HEK293 (cell line): ENCODE data around the gene CCM2.

Source experiments
- CTCF ChIA-PET: fragments of 350-600 bp; formaldehyde crosslinking; extraction: SDS; loops from one replicate; lab custom pipeline; 2021; ENCODE audit warnings: antibody characterized with exemption; lab: Yijun Ruan, JAX
- POLR2A ChIA-PET: fragments of 300-600 bp; formaldehyde crosslinking; extraction: SDS; loops from one replicate; lab custom pipeline; 2020; ENCODE audit warnings: antibody characterized with exemption, inconsistent platforms; lab: Yijun Ruan, JAX
- H3K27ac ChIP-seq: fragments of 200-500 bp; sonication (Bioruptor generic); 2 replicates; pipeline ENCODE4 v1.5.1; 2014; ENCODE audit warnings: low read depth, low read length, control low read depth, inconsistent platforms; ENCODE audit errors: extremely low read depth
- H3K36me3 ChIP-seq, 2 experiments: fragments of 200-500 bp in 1 of 2; sonication (Bioruptor generic) in 1 of 2; 1 replicate in 1 of 2; 2 replicates in 1 of 2; pipeline ENCODE4 v1.5.1; 2014 to 2017; ENCODE audit warnings: inconsistent platforms in 2 of 2, low read length in 2 of 2; ENCODE audit not compliant: control insufficient read depth in 2 of 2, insufficient read depth in 1 of 2
- H3K4me1 ChIP-seq: fragments of 200-500 bp; sonication (Bioruptor generic); 2 replicates; pipeline ENCODE4 v1.5.1; 2014; ENCODE audit warnings: mild to moderate bottlenecking, low read length, inconsistent platforms; ENCODE audit not compliant: control insufficient read depth, insufficient read depth
- H3K4me3 ChIP-seq: 2 replicates; pipeline ENCODE4 v1.5.1; 2011; ENCODE audit warnings: low read depth, mild to moderate bottlenecking, control low read depth, low read length, moderate library complexity
- H3K9me3 ChIP-seq: fragments of 200-500 bp; sonication (Bioruptor generic); 2 replicates; pipeline ENCODE4 v1.5.1; 2014; ENCODE audit warnings: low read depth, low read length, inconsistent platforms; ENCODE audit not compliant: control insufficient read depth, insufficient read depth
- GFI1B ChIP-seq: fragments of 450-650 bp; formaldehyde crosslinking; IDR thresholded peaks from 2 replicates; pipeline ENCODE4 v1.5.1; 2016; ENCODE audit warnings: missing biosample characterization, missing genetic modification characterization
- KLF1 ChIP-seq: fragments of 450-650 bp; formaldehyde crosslinking; IDR thresholded peaks from 2 replicates; pipeline ENCODE4 v1.5.1; 2016; ENCODE audit warnings: missing biosample characterization, missing genetic modification characterization
- MYNN ChIP-seq: fragments of 450-650 bp; formaldehyde crosslinking; IDR thresholded peaks from 2 replicates; pipeline ENCODE4 v1.5.1; 2016; ENCODE audit warnings: missing biosample characterization, missing genetic modification characterization, borderline replicate concordance
- OSR2 ChIP-seq: fragments of 450-650 bp; formaldehyde crosslinking; IDR thresholded peaks from 2 replicates; pipeline ENCODE4 v1.5.1; 2016; ENCODE audit warnings: missing biosample characterization, missing genetic modification characterization
- REPIN1 ChIP-seq: fragments of 450-650 bp; formaldehyde crosslinking; IDR thresholded peaks from 2 replicates; pipeline ENCODE4 v1.5.1; 2017; ENCODE audit warnings: missing biosample characterization, missing genetic modification characterization, low read depth
- ZFP37 ChIP-seq: fragments of 450-650 bp; formaldehyde crosslinking; IDR thresholded peaks from 2 replicates; pipeline ENCODE4 v1.5.1; 2016; ENCODE audit warnings: missing biosample characterization, missing genetic modification characterization
- ZIC2 ChIP-seq: fragments of 450-650 bp; formaldehyde crosslinking; IDR thresholded peaks from 2 replicates; pipeline ENCODE4 v1.5.1; 2016; ENCODE audit warnings: missing biosample characterization, missing genetic modification characterization
- ZNF132 ChIP-seq: fragments of 450-650 bp; formaldehyde crosslinking; IDR thresholded peaks from 2 replicates; pipeline ENCODE4 v1.5.1; 2017; ENCODE audit warnings: missing biosample characterization, missing genetic modification characterization, borderline replicate concordance
- ZNF175 ChIP-seq: fragments of 450-650 bp; formaldehyde crosslinking; IDR thresholded peaks from 2 replicates; pipeline ENCODE4 v1.5.1; 2016; ENCODE audit warnings: missing biosample characterization, missing genetic modification characterization
- ZNF221 ChIP-seq: fragments of 450-650 bp; formaldehyde crosslinking; IDR thresholded peaks from 2 replicates; pipeline ENCODE4 v1.5.1; 2017; ENCODE audit warnings: missing biosample characterization, missing genetic modification characterization, borderline replicate concordance
- ZNF248 ChIP-seq: fragments of 450-650 bp; formaldehyde crosslinking; IDR thresholded peaks from 2 replicates; pipeline ENCODE4 v1.5.1; 2017; ENCODE audit warnings: missing biosample characterization, missing genetic modification characterization
- ZNF335 ChIP-seq: fragments of 450-650 bp; formaldehyde crosslinking; conservative IDR thresholded peaks from 2 replicates; pipeline ENCODE4 v1.5.1; 2016; ENCODE audit warnings: missing biosample characterization, missing genetic modification characterization
- ZNF366 ChIP-seq: fragments of 450-650 bp; formaldehyde crosslinking; conservative IDR thresholded peaks from 2 replicates; pipeline ENCODE4 v1.5.1; 2016; ENCODE audit warnings: missing biosample characterization, missing genetic modification characterization
- ZNF514 ChIP-seq: fragments of 450-650 bp; formaldehyde crosslinking; IDR thresholded peaks from 2 replicates; pipeline ENCODE4 v1.5.1; 2016; ENCODE audit warnings: missing biosample characterization, missing genetic modification characterization
- ZNF555 ChIP-seq: fragments of 450-650 bp; formaldehyde crosslinking; conservative IDR thresholded peaks from 2 replicates; pipeline ENCODE4 v1.5.1; 2017; ENCODE audit warnings: missing biosample characterization, mild to moderate bottlenecking, missing genetic modification characterization, inconsistent platforms
- ZNF658 ChIP-seq: fragments of 450-650 bp; formaldehyde crosslinking; IDR thresholded peaks from 2 replicates; pipeline ENCODE4; 2016; ENCODE audit warnings: missing biosample characterization, missing genetic modification characterization
- ZNF677 ChIP-seq: fragments of 450-650 bp; IDR thresholded peaks from 2 replicates; pipeline ENCODE4 v1.5.0; 2018; ENCODE audit warnings: missing biosample characterization, mild to moderate bottlenecking, missing genetic modification characterization, moderate library complexity
- ZNF707 ChIP-seq: fragments of 450-650 bp; formaldehyde crosslinking; IDR thresholded peaks from 2 replicates; pipeline ENCODE4 v1.5.1; 2016; ENCODE audit warnings: missing biosample characterization, missing genetic modification characterization
- ZNF768 ChIP-seq: fragments of 450-650 bp; formaldehyde crosslinking; IDR thresholded peaks from 2 replicates; pipeline ENCODE4 v1.5.1; 2018; ENCODE audit warnings: missing biosample characterization, mild to moderate bottlenecking, missing genetic modification characterization
- ZNF837 ChIP-seq: fragments of 450-650 bp; formaldehyde crosslinking; IDR thresholded peaks from 2 replicates; pipeline ENCODE4 v1.5.1; 2016; ENCODE audit warnings: missing biosample characterization, missing genetic modification characterization
- TF ChIP-seq, protein P1 (sequence below): fragments of 450-650 bp; formaldehyde crosslinking; IDR thresholded peaks from 2 replicates; pipeline ENCODE4 v1.5.1; 2016; ENCODE audit warnings: missing biosample characterization, missing genetic modification characterization, low read depth
- TF ChIP-seq, protein P2 (sequence below): fragments of 450-650 bp; formaldehyde crosslinking; IDR thresholded peaks from 2 replicates; pipeline ENCODE4 v1.5.1; 2016; ENCODE audit warnings: missing biosample characterization, missing genetic modification characterization
- TF ChIP-seq, protein P3 (sequence below): fragments of 450-650 bp; formaldehyde crosslinking; IDR thresholded peaks from 2 replicates; pipeline ENCODE4 v1.5.1; 2016; ENCODE audit warnings: missing biosample characterization, missing genetic modification characterization
- TF ChIP-seq, protein P4 (sequence below): fragments of 450-650 bp; formaldehyde crosslinking; IDR thresholded peaks from 2 replicates; pipeline ENCODE4 v1.5.1; 2016; ENCODE audit warnings: missing biosample characterization, missing genetic modification characterization
- TF ChIP-seq, protein P5 (sequence below): fragments of 450-650 bp; formaldehyde crosslinking; IDR thresholded peaks from 2 replicates; pipeline ENCODE4 v1.5.1; 2016; ENCODE audit warnings: missing biosample characterization, missing genetic modification characterization
- TF ChIP-seq, protein P6 (sequence below): fragments of 450-650 bp; formaldehyde crosslinking; IDR thresholded peaks from 2 replicates; pipeline ENCODE4 v1.5.1; 2016; ENCODE audit warnings: missing biosample characterization, missing genetic modification characterization

Gene CCM2

DNA sequence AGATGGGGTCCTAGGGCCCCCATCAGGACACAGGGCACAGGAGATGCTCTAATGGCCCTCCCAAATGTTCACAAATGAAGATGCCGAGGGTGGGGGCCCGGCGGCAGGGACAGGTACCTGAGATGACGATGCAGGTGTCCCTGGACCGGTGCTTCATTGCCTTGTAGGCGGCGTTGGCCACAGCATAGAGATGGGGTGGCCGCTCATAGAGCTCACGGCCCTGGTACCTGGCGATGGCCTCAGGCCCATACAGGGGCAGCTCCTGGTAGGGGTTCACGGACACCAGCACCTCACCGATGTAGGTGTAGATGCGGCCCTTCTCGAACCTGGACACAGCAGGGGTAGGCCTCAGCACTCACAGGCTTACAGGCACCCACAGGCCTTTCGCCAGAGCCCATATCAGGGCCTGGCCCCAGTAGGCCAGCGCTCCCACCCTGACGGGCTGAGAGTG is 23.2 kb upstream of the CCM2 start:
- no peaks in the 10 kb centered on the region for H3K9me3 ChIP-seq
- ChIA-PET CTCF (interaction anchor here (6.6 kb wide), 1 partner anchor 159 kb away, joined by 159 read pairs; no protein-coding TSS in a partner anchor), POLR2A (interaction anchor here (0.6 kb wide), 1 partner anchor 60 kb away, joined by 5 read pairs; no protein-coding TSS in a partner anchor)
- no peak overlapping the region for H3K27ac ChIP-seq
- TF ChIP-seq ZNF707 (tag by site-specific recombination) (no peak), REPIN1 (tag by site-specific recombination) (no peak), ZNF248 (no peak), ZNF658 (tag by site-specific recombination) (no peak), ZNF837 (tag by site-specific recombination) (no peak), ZFP37 (tag by site-specific recombination) (no peak), MYNN (no peak), ZNF335 (tag by site-specific recombination) (no peak), ZNF132 (tag by site-specific recombination) (no peak), ZNF768 (tag by site-specific recombination) (no peak), ZNF677 (tag by site-specific recombination) (no peak), OSR2 (no peak), ZNF555 (tag by site-specific recombination) (no peak), ZNF221 (tag by site-specific recombination) (no peak), ZNF175 (no peak), GFI1B (no peak)
- TF ChIP-seq, protein P1, sequence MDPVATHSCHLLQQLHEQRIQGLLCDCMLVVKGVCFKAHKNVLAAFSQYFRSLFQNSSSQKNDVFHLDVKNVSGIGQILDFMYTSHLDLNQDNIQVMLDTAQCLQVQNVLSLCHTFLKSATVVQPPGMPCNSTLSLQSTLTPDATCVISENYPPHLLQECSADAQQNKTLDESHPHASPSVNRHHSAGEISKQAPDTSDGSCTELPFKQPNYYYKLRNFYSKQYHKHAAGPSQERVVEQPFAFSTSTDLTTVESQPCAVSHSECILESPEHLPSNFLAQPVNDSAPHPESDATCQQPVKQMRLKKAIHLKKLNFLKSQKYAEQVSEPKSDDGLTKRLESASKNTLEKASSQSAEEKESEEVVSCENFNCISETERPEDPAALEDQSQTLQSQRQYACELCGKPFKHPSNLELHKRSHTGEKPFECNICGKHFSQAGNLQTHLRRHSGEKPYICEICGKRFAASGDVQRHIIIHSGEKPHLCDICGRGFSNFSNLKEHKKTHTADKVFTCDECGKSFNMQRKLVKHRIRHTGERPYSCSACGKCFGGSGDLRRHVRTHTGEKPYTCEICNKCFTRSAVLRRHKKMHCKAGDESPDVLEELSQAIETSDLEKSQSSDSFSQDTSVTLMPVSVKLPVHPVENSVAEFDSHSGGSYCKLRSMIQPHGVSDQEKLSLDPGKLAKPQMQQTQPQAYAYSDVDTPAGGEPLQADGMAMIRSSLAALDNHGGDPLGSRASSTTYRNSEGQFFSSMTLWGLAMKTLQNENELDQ (tag by site-specific recombination) = no peak
- TF ChIP-seq, protein P2, sequence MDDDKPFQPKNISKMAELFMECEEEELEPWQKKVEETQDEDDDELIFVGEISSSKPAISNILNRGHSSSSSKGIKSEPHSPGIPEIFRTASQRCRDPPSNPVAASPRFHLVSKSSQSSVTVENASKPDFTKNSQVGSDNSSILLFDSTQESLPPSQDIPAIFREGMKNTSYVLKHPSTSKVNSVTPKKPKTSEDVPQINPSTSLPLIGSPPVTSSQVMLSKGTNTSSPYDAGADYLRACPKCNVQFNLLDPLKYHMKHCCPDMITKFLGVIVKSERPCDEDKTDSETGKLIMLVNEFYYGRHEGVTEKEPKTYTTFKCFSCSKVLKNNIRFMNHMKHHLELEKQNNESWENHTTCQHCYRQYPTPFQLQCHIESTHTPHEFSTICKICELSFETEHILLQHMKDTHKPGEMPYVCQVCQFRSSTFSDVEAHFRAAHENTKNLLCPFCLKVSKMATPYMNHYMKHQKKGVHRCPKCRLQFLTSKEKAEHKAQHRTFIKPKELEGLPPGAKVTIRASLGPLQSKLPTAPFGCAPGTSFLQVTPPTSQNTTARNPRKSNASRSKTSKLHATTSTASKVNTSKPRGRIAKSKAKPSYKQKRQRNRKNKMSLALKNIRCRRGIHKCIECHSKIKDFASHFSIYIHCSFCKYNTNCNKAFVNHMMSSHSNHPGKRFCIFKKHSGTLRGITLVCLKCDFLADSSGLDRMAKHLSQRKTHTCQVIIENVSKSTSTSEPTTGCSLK (tag by site-specific recombination) = no peak
- TF ChIP-seq, protein P3, sequence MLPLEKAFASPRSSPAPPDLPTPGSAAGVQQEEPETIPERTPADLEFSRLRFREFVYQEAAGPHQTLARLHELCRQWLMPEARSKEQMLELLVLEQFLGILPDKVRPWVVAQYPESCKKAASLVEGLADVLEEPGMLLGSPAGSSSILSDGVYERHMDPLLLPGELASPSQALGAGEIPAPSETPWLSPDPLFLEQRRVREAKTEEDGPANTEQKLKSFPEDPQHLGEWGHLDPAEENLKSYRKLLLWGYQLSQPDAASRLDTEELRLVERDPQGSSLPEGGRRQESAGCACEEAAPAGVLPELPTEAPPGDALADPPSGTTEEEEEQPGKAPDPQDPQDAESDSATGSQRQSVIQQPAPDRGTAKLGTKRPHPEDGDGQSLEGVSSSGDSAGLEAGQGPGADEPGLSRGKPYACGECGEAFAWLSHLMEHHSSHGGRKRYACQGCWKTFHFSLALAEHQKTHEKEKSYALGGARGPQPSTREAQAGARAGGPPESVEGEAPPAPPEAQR (tag by site-specific recombination) = no peak
- H3K36me3 ChIP-seq = peaks cover 0 to 13% of the 10 kb centered on the region in 2 experiments; a peak in 2 of 3 replicates
- no peak overlapping the region for H3K4me3 ChIP-seq
- no peaks in the 10 kb centered on the region for H3K4me1 ChIP-seq

DNA sequence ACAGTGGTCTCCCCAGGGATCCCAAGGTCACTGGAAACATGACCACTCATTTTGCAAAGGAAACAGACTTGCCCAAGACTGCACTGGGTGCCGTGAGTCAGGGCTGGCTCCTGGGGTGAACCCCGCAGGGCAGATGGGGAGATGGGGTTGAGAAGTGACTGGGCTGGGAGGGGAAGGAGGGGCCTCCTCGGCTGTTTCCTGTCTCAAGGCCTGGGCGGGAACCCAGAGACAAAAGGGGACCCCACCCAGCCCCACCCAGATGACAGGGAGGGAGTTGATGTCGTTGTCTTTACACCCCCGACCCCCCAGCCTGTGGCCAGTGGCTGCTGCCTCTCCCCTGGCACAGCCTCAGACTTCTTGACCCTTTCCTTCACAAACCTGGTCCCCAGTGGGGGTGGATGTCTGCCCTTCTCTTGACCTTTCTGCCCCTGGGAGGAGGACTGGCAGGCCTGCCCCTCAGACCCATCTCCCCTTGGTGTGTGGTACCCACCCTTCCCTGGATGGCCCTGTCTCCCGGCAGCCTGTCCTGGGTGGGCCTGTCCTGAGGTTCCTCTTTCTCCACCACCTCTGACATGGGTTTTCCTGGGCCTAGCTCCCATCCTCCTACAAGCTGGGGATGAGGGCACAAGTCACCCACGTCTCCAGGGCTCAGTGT is 22.6 kb upstream of the CCM2 start:
- ChIA-PET POLR2A (no interaction called here), CTCF (interaction anchor here (6.6 kb wide), 1 partner anchor 158 kb away, joined by 159 read pairs; no protein-coding TSS in a partner anchor)
- Histone ChIP-seq H3K4me1 (no peaks in the 10 kb centered on the region), H3K4me3 (no peak overlapping the region), H3K9me3 (no peaks in the 10 kb centered on the region), H3K36me3 (peaks cover 0 to 15% of the 10 kb centered on the region in 2 experiments; a peak in 2 of 3 replicates), H3K27ac (no peak overlapping the region)
- TF ChIP-seq GFI1B (no peak), ZIC2 (tag by site-specific recombination) (peak; percentile 46), ZNF514 (no peak), KLF1 (tag by site-specific recombination) (peak; percentile 85), ZNF366 (tag by site-specific recombination) (no peak)
- TF ChIP-seq, protein P4, sequence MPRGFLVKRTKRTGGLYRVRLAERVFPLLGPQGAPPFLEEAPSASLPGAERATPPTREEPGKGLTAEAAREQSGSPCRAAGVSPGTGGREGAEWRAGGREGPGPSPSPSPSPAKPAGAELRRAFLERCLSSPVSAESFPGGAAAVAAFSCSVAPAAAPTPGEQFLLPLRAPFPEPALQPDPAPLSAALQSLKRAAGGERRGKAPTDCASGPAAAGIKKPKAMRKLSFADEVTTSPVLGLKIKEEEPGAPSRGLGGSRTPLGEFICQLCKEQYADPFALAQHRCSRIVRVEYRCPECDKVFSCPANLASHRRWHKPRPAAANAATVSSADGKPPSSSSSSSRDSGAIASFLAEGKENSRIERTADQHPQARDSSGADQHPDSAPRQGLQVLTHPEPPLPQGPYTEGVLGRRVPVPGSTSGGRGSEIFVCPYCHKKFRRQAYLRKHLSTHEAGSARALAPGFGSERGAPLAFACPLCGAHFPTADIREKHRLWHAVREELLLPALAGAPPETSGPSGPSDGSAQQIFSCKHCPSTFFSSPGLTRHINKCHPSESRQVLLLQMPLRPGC (tag by site-specific recombination) = no peak
- TF ChIP-seq, protein P5, sequence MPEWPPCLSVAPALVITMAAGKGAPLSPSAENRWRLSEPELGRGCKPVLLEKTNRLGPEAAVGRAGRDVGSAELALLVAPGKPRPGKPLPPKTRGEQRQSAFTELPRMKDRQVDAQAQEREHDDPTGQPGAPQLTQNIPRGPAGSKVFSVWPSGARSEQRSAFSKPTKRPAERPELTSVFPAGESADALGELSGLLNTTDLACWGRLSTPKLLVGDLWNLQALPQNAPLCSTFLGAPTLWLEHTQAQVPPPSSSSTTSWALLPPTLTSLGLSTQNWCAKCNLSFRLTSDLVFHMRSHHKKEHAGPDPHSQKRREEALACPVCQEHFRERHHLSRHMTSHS (tag by site-specific recombination) = no peak
- TF ChIP-seq, protein P6, sequence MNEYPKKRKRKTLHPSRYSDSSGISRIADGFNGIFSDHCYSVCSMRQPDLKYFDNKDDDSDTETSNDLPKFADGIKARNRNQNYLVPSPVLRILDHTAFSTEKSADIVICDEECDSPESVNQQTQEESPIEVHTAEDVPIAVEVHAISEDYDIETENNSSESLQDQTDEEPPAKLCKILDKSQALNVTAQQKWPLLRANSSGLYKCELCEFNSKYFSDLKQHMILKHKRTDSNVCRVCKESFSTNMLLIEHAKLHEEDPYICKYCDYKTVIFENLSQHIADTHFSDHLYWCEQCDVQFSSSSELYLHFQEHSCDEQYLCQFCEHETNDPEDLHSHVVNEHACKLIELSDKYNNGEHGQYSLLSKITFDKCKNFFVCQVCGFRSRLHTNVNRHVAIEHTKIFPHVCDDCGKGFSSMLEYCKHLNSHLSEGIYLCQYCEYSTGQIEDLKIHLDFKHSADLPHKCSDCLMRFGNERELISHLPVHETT (tag by site-specific recombination) = no peak
